HG02840 (cell line): Measurements from ENCODE around the gene NRN1.
"Not testable (repeated sequence)": the region's sequence is repeated elsewhere in the genome, so short reads cannot be mapped to it uniquely, and the experiment has no call there.

Experiments
- ATAC-seq: cut with Tn5 transposase; IDR thresholded peaks from one replicate; pipeline ENCODE4 v1.9.1; 2021; ENCODE audit warnings: mild to moderate bottlenecking, moderate library complexity, moderate number of reproducible peaks; ENCODE audit not compliant: unreplicated experiment, low FRiP score

NRN1 gene

DNA sequence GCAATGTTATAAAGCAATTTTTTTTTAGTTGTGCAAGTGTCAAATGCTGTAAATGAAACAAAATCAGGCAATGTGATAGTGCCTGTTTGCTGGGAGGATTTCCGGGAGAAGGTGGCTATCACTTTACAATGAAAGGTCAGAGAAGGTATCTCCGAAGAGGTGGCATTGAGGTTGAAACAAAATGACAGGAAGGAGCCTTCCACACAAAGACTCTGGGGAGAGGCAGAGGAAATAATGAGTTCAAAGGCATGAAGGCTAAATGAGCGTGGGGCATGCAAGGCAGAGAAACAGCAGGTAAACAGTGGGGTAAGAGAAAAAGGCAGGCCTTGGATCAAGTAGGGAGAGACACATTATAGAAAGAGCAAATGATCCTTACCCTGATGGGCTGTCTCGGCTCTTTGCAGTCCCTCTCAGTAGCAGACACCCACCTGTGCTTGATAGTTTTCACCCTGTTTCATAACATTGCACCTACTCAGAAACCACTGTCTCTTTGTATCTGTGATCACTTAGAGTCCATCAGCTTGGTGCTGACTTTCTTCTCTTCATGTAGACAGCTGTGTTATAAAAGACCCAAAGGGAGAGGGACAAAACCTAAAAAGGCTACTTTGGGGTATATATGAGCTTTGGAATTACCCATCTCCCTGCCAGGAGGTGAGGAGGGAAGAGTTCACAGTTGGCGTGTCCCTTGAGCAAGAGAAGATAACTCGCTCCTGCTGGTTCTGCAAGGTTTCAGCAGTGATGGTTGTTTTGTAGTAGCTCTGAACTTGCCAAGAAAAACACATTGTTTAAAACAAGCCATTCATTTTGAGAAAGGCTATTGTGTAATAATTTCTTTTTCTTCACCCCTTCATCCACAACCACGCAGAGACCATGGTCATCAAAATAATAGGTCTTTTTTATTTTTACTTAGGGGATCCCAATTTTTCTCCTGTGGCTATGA is 22.3 kb downstream of the NRN1 start:
- ATAC-seq: no peak

DNA sequence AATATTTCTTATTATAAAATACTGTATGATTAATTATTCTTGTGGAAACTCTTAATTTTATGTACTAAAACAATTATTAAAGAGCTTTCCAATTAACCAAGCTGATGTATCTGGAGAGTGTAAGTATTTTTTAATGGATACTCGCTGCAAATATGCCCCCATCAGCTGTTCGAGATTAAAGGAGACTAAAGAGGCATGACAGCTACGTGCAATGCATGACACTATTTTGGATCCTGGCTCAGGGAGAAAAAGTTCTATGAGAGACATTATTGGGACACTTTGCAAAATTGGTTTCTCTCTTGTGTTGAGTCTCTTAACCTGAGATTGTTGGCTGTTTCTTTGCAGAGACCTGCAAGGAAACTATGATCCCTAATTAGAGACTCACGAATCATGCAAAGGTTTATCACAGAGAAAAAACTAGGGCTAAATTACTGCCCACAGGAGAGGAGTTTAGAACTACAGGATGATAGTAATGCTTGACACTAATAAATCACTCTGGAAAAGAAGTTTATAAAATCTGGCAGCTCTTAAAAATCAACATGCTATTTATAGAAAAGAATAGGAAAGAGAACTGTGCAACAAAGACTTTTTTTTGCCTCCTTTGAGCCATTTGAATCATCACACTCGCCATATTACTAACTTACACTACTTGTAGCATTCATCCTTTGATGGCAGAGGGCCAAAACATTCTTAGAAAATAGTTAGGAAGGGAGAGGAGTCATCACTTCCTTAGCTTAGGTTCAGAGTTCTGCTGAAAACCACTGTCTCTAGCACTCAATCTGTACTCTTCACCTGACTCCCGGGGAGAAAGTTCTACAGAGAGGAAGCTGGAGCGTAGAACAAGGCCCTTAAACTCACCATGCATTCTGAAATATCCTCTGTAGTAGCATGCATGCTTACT is 25.3 kb downstream of the NRN1 start:
- no peak for ATAC-seq

DNA sequence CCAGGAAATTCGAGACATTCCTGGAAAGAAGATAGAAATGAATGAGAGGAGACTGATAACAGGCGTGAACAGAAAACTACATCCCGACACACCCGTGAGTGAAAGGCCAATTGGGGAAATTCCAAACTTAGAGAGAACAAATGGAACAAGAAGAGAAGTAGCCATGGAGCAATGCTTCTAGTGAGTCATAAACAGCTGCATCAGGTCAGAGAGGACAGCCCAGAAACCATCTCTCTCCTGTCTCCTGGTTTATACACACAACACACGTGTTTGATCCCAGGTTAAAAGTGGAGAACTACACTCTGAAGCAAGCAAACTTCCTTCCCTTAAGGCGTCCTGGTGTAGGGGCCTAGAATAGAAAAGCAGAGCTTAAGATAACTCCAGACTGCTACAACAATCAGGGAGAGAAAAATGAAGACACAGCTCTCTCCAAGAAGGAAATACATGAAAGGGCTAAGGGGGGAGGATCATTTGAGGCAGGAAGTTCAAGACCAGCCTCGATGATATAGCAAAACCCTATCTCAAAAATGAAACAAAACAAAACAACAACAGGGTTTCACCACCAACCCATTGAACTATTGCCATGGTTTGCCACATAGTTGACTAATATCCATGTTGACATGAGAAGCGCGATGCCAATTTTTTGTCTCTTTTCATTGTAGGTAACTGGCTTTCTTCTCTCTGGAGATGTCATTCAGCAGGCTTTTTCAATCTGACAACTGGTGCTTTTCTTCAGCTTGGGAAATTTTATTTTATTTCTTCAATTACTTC is 26.9 kb downstream of the NRN1 start:
- ATAC-seq: no peak

DNA sequence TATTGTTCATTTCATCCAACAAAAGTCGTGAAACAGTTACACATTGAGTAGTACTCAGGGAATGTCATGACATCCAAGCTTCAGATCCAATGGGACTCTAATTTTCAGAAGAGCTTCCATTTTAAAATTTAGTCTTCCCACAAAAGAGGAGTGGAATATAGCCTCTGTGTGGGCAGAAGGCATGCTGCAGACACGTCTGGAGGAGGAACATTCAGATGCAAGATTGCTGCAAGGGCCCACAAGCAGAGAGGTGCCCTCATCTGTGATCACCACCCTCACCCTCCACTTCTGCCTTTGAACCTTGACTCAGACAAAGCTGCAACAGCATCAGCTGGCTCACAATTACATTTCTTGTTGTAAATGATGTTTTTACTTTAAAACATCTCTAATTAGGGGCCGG is 29.9 kb downstream of the NRN1 start:
- no peak for ATAC-seq

DNA sequence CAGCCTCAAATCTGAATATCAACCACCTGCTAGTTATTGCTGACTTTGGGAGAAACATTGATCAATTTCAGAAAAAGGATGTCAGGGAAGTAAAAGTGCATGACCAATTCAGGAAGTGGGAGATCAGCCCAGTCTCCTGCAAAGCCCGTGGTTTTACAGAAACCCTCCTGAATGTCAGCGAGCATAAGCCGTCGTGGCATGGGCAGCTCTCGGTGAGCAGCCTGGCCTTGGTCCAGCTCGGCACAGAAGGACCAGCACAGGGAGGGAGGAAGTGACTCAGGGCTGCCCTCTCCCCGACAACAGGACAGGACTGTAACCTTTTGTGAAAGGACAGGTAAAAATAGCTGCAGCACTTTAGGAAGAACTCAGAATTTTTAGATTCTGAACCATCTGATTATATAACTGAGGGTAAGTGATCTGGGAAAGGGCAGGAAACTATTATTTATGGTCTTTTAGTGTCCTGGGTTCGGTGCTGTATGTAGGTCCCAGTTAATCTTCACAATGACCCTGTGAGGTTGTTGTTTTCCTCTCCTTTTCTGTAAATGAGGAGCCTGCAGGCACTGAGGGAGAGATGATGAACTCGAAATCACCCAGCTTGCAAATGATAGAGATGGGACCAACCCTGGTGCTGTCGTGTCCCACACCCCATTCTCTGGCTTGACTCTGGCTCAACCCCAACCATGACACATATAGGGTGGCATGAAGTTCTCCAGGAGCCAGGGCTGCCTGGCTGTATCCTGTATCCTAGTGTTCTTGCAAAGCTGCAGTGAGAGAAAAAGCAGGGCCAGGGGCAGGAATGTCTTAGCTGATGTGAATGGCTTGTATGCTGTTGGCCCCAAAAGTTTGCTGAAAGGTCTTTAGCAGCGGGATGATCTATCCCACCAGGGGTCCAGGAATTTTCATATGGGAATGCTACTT is 37.6 kb downstream of the NRN1 start:
- no peak for ATAC-seq

DNA sequence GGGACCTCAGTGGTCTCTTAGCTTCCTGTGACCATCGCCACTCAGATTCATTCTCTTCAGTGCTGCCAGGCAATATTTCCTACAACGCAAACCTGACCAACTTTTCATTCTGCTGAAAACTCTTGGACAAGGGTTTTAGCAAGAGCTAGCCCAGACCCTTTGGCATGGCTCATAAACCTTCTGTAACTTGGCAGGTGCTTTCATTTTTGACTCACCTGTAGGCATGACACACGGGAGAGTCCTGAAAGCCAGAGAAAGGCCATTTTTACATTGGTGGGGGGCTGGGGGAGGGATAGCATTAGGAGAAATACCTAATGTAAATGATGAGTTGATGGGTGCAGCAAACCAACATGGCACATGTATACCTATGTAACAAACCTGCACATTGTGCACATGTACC is 38.7 kb downstream of the NRN1 start:
- ATAC-seq: not testable (repeated sequence)

DNA sequence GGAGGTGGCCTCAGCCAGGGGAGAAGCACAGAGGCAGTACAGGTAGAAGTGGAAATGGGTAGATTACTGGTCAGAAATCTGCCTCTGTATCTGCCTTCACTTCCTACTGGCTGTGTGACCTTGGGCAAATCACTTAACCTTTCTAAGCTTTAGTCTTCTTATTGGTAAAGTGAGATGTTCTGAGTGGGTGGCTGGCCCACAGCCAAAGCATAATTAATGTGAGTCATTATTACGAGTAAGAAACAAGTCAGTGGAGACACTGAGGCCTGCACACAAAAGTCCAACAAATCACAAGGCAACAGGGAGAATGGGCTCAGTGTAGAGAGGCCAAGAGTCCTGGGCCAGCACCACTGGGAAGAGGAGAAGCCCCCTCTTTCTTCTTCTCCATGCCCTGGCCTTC is 39.1 kb downstream of the NRN1 start:
- ATAC-seq: no peak

DNA sequence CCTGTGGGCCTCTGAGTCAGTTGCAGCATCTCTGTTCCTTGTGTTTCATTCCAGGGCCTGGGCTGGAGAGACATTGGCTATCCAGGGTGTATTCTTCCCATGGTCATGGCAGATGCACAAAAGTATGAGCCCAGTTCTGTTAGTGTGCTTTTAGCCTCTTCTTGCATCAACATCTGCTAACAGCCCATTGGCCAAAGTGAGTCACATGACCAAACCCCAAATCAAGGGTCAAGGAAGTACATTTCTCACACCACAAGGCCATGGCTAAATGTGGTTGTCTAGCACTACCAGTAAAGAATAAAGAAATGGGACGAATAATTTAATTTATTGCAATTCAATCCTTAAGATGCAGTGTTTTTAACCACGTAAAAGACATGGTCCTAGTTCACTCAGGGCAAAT is 43.9 kb downstream of the NRN1 start:
- no peak for ATAC-seq

DNA sequence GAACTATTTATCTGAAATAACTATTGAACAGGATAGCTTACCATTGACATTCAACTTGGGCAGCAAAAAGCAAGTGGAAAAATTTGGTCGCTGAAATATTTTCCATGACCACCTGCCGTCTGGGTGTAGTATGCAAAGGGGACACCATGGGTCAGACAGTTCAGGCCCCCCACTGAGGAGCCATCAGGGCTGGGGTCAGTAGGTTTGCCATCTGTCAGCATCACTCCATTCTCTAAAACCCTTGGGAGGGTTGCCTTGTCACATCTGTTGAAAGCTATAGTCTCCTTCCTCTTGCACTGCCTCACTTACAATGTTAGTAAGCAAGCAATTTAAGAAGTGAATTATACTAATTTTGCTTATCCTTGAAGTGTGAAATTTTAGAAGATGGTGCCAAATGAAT is 44.9 kb downstream of the NRN1 start:
- ATAC-seq: no peak

DNA sequence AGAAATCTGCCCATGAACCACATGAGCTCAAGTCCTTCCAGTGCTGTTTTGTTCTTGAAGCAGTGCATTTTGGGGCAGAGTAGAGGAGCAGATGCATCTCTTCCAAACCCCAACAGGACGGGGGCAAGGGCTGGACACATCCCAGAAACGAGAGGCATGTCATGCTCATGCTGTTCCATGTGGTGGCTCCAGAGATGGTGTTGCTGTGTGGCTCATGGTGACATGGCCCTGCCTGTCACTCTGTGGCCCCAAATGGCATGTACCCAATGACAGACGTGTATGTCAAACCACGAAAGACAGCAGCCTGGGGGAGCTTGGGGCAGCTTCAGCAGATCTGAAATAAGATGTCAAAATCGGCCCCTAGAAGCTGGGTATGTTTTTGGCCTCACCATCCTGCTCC is 46.3 kb downstream of the NRN1 start:
- no peak for ATAC-seq

DNA sequence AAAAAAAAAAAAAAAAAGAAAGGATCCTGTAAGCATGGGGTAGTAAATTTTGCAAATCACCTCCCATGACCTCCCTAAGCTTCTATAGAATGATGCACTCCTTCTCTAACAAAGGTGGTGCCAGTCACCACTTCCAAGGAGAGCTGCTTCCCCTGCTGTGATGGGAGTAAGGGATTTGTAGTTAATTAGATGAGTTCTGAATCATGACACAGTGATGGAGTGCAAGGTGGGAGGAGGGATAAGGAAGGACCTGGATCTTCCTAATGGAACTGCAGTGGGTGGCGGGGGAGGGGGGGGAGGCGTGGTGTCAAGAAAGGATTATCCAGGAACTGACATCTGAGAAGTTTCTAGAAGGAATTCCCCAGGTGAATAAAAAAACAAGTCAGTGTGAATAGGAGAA is 47.8 kb downstream of the NRN1 start:
- no peak for ATAC-seq

DNA sequence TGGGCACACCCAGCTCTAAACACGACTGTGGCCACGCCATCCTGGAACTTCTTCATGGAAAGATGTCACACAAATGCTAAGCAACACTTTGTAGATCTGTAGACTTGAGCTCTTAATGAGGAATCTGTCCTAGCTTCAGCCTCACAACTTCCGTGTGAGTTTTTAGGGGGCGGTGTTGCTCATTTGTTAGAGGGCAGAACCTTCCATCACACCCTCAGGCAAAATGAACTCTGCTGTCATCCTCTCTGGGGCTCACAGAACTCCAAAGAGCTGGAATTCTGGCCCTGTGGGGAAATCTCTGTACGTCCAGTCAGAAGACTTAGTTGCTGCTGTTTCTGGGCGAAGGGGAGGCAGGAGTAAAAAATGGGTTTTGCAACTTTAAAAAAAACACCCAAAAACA is 49.8 kb downstream of the NRN1 start:
- ATAC-seq: no peak

DNA sequence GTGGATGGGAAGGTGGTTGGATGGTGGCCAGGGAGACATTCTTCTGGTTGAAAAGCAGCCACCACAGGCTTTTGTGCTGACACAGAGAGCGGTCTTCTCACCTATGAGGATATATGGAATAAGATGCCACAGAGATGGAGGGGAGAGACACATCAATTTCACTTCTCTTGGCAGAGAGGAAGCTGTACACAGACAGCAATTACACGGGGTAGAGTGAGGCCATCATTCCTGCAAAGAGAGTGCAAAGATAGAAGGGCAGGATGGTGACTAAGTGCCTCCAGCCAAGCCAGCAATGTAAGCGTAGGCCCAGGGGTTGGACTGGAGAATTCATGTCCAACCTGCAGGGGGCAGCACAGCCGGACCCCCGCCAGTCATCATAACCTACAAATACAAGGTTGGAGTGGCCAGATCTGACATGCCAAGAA is 56.4 kb downstream of the NRN1 start:
- no peak for ATAC-seq
